IMR-90 (cell line): ENCODE data around the gene LUZP2. TPM values are rescaled to one million over a fixed set of nuclear protein-coding genes. Genes with fewer than 3 reads are reported as not detected.

Experiments
- ATAC-seq: fragments of 200-7000 bp; cut with Tn5 transposase; 2 replicates; pipeline ENCODE4 v1.9.1; 2020; ENCODE audit warnings: low read depth, mild to moderate bottlenecking, moderate library complexity
- BruUV-seq: library from RNA; stranded (reverse); fragments of 400-500 nt; replicated peaks from 2 replicates; lab custom pipeline; 2021; lab: Mats Ljungman, UMichigan
- CTCF ChIA-PET: fragments of 300-600 bp; formaldehyde crosslinking; extraction: SDS; loops from one replicate; lab custom pipeline; 2021; ENCODE audit warnings: antibody characterized with exemption; lab: Yijun Ruan, JAX
- POLR2A ChIA-PET: fragments of 300-600 bp; sonication (Branson Sonifier 250); formaldehyde crosslinking; loops from one replicate; lab custom pipeline; 2022; ENCODE audit warnings: antibody characterized with exemption; ENCODE audit not compliant: unreplicated experiment; lab: Charles Lee
- DNase-seq: peaks from one replicate; pipeline ENCODE4 v3.0.0; 2013
- H2AFZ ChIP-seq: replicated peaks from 2 replicates; pipeline ENCODE3; 2013; ENCODE audit warnings: low read length, mild to moderate bottlenecking; ENCODE audit not compliant: poor library complexity
- H2AK5ac ChIP-seq: 2 replicates; pipeline ENCODE4 v1.6.1; 2013; ENCODE audit warnings: low read depth, low read length, inconsistent platforms
- H2AK9ac ChIP-seq: replicated peaks from 2 replicates; pipeline ENCODE3; 2013; ENCODE audit warnings: mild to moderate bottlenecking, low read depth, low read length, moderate library complexity; ENCODE audit not compliant: poor library complexity
- H2BK120ac ChIP-seq: 2 replicates; pipeline ENCODE4 v1.6.1; 2013; ENCODE audit warnings: low read depth, low read length, inconsistent platforms
- H2BK15ac ChIP-seq: 3 replicates; pipeline ENCODE4 v1.6.1; 2013; ENCODE audit warnings: low read depth, low read length, inconsistent platforms
- H2BK20ac ChIP-seq: 2 replicates; pipeline ENCODE4 v1.6.1; 2013; ENCODE audit warnings: low read depth, mild to moderate bottlenecking, inconsistent platforms, low read length, moderate library complexity
- H2BK5ac ChIP-seq: 2 replicates; pipeline ENCODE4 v1.6.1; 2013; ENCODE audit warnings: mild to moderate bottlenecking, low read depth, low read length, inconsistent platforms; ENCODE audit not compliant: poor library complexity, severe bottlenecking
- H3K14ac ChIP-seq: replicated peaks from 2 replicates; pipeline ENCODE4 v1.6.1; 2013; ENCODE audit warnings: low read depth, low read length, inconsistent platforms
- H3K18ac ChIP-seq: 2 replicates; pipeline ENCODE4 v1.6.1; 2013; ENCODE audit warnings: low read depth, low read length, control low read depth
- H3K23ac ChIP-seq: 2 replicates; pipeline ENCODE4 v1.6.1; 2013; ENCODE audit warnings: low read depth, low read length, inconsistent platforms
- H3K27ac ChIP-seq: 2 replicates; pipeline ENCODE4 v1.5.1; 2013; ENCODE audit warnings: mild to moderate bottlenecking, control low read depth, low read length; ENCODE audit not compliant: insufficient read depth
- H3K27me3 ChIP-seq: 2 replicates; pipeline ENCODE4 v1.6.1; 2013; ENCODE audit warnings: low read length; ENCODE audit not compliant: control insufficient read depth, insufficient read depth
- H3K36me3 ChIP-seq: 2 replicates; pipeline ENCODE4 v1.6.1; 2013; ENCODE audit warnings: low read length, mixed read lengths; ENCODE audit not compliant: control insufficient read depth, insufficient read depth
- H3K4ac ChIP-seq: 2 replicates; pipeline ENCODE4 v1.6.1; 2013; ENCODE audit warnings: low read depth, low read length, inconsistent platforms
- H3K4me1 ChIP-seq: 2 replicates; pipeline ENCODE4 v1.6.1; 2013; ENCODE audit warnings: low read length, mixed read lengths; ENCODE audit not compliant: control insufficient read depth, insufficient read depth
- H3K4me2 ChIP-seq: 2 replicates; pipeline ENCODE4 v1.6.1; 2013; ENCODE audit warnings: low read depth, mild to moderate bottlenecking, control low read depth, low read length, moderate library complexity
- H3K4me3 ChIP-seq: 2 replicates; pipeline ENCODE4 v1.5.1; 2013; ENCODE audit warnings: low read depth, mild to moderate bottlenecking, control low read depth, low read length, moderate library complexity; ENCODE audit not compliant: insufficient read depth
- H3K56ac ChIP-seq: 2 replicates; pipeline ENCODE4 v1.6.1; 2013; ENCODE audit warnings: low read length, inconsistent platforms; ENCODE audit not compliant: insufficient read depth; ENCODE audit errors: extremely low read depth
- H3K79me1 ChIP-seq, 2 experiments: 2 replicates each; pipeline ENCODE4 v1.6.1; 2013; ENCODE audit warnings: low read length in 2 of 2, inconsistent platforms in 1 of 2, low read depth in 1 of 2
- H3K9ac ChIP-seq: 2 replicates; pipeline ENCODE4 v1.6.1; 2013; ENCODE audit warnings: low read depth, low read length, control low read depth
- H3K9me1 ChIP-seq: 2 replicates; pipeline ENCODE4 v1.6.1; 2013; ENCODE audit warnings: low read length, inconsistent platforms; ENCODE audit not compliant: insufficient read depth
- H3K9me3 ChIP-seq: 2 replicates; pipeline ENCODE4 v1.6.1; 2013; ENCODE audit warnings: low read length; ENCODE audit not compliant: control insufficient read depth, insufficient read depth
- H4K20me1 ChIP-seq: 2 replicates; pipeline ENCODE4 v1.6.1; 2013; ENCODE audit warnings: low read length, inconsistent platforms; ENCODE audit not compliant: insufficient read depth
- H4K5ac ChIP-seq: 2 replicates; pipeline ENCODE4 v1.6.1; 2013; ENCODE audit warnings: mild to moderate bottlenecking, low read depth, low read length, control low read depth
- H4K8ac ChIP-seq, 2 experiments: 2 replicates each; pipeline ENCODE4 v1.6.1; 2013; ENCODE audit warnings: low read depth in 2 of 2, low read length in 2 of 2, control low read depth in 1 of 2, inconsistent platforms in 1 of 2
- H4K91ac ChIP-seq: 2 replicates; pipeline ENCODE4 v1.6.1; 2013; ENCODE audit warnings: low read depth, low read length, inconsistent platforms; ENCODE audit not compliant: insufficient read depth
- BHLHE40 ChIP-seq: fragments of 150-350 bp; IDR thresholded peaks from 2 replicates; pipeline ENCODE4 v1.6.1; 2016; ENCODE audit warnings: mild to moderate bottlenecking, low read depth, low read length
- CEBPB ChIP-seq: IDR thresholded peaks from 2 replicates; pipeline ENCODE4 v1.6.1; 2012; ENCODE audit warnings: low read depth, low read length, improper control_type of control experiment
- CHD1 ChIP-seq: IDR thresholded peaks from 2 replicates; pipeline ENCODE4 v1.6.1; 2012; ENCODE audit warnings: low read depth, low read length, improper control_type of control experiment
- CTCF ChIP-seq: conservative IDR thresholded peaks from 2 replicates; pipeline ENCODE4 v1.5.1; 2012; ENCODE audit warnings: mild to moderate bottlenecking, low read depth, low read length, improper control_type of control experiment
- ELK1 ChIP-seq: fragments of 150-350 bp; IDR thresholded peaks from 2 replicates; pipeline ENCODE4 v1.6.1; 2016; ENCODE audit warnings: low read depth, mild to moderate bottlenecking, low read length, moderate library complexity, borderline replicate concordance
- FOS ChIP-seq: fragments of 150-350 bp; IDR thresholded peaks from 2 replicates; pipeline ENCODE4 v1.6.1; 2016; ENCODE audit warnings: low read depth, low read length
- MAFK ChIP-seq: IDR thresholded peaks from 2 replicates; pipeline ENCODE4 v1.6.1; 2012; ENCODE audit warnings: low read depth, low read length, improper control_type of control experiment
- MAZ ChIP-seq: IDR thresholded peaks from 2 replicates; pipeline ENCODE4 v1.6.1; 2012; ENCODE audit warnings: low read depth, mild to moderate bottlenecking, low read length, improper control_type of control experiment, moderate library complexity, borderline replicate concordance
- MXI1 ChIP-seq: IDR thresholded peaks from 2 replicates; pipeline ENCODE4 v1.6.1; 2012; ENCODE audit warnings: low read depth, mild to moderate bottlenecking, low read length, moderate library complexity, borderline replicate concordance
- NFE2L2 ChIP-seq: fragments of 150-350 bp; IDR thresholded peaks from 2 replicates; pipeline ENCODE4 v1.6.1; 2016; ENCODE audit warnings: low read depth, mild to moderate bottlenecking, low read length
- POLR2A ChIP-seq: IDR thresholded peaks from 2 replicates; pipeline ENCODE4 v1.6.1; 2012; ENCODE audit warnings: mild to moderate bottlenecking, low read depth, low read length
- RAD21 ChIP-seq: IDR thresholded peaks from 2 replicates; pipeline ENCODE4 v1.6.1; 2012; ENCODE audit warnings: low read length, improper control_type of control experiment
- RCOR1 ChIP-seq: IDR thresholded peaks from 2 replicates; pipeline ENCODE4 v1.6.1; 2012; ENCODE audit warnings: mild to moderate bottlenecking, low read length, improper control_type of control experiment; ENCODE audit not compliant: insufficient replicate concordance
- RFX5 ChIP-seq: IDR thresholded peaks from 2 replicates; pipeline ENCODE4 v1.8.0; 2012; ENCODE audit warnings: low read depth, mild to moderate bottlenecking, low read length, moderate library complexity
- SMC3 ChIP-seq: fragments of 150-350 bp; IDR thresholded peaks from 2 replicates; pipeline ENCODE4 v1.6.1; 2016; ENCODE audit warnings: low read depth, mild to moderate bottlenecking, antibody characterized with exemption, low read length, moderate library complexity
- USF2 ChIP-seq: fragments of 150-350 bp; IDR thresholded peaks from 2 replicates; pipeline ENCODE4 v1.6.1; 2017; ENCODE audit warnings: mild to moderate bottlenecking, antibody characterized with exemption, low read length, low read depth
- WGBS, 2 experiments: methylation state at CpG; one replicate each; pipeline versions ENCODE4 v1.1.5 to v1.1.7; 2013; ENCODE audit warnings: missing lambda C conversion rate in 2 of 2; ENCODE audit not compliant: insufficient read length in 1 of 2; ENCODE audit errors: extremely low coverage in 2 of 2; 5-methylcytosine and 5-hydroxymethylcytosine counted together
- dilution Hi-C: fragments of 300-500 bp; cut with HindIII; formaldehyde crosslinking; loops from one replicate; pipeline ENCODE4 v1.14.3; 2018; ENCODE audit warnings: low sequenced_read_pairs; ENCODE audit not compliant: unreplicated experiment
- in situ Hi-C: fragments of 300-500 bp; cut with MboI; formaldehyde crosslinking; loops from 3 replicates; pipeline ENCODE4 v1.14.3; 2019; ENCODE audit warnings: low sequenced_read_pairs, inconsistent platforms, mixed read lengths
- intact Hi-C: fragments of 100-400 bp; cut with micrococcal nuclease; formaldehyde crosslinking; loops from 2 replicates; pipeline ENCODE4 v1.10.0; 2022
- polyA plus RNA-seq, 3 experiments: library from polyadenylated mRNA; depleted of rRNA; stranded (reverse); fragments of >200 nt; gene quantifications; 2 replicates each; pipeline ENCODE4 v1.2.3, GENCODE V29; 2012; ENCODE audit warnings: low replicate concordance in 1 of 3
- total RNA-seq: library from RNA; depleted of rRNA; stranded (reverse); fragments of >200 nt; gene quantifications from 2 replicates; pipeline ENCODE4 v1.2.3, GENCODE V29; 2012

LUZP2 gene
- total and polyA plus RNA-seq, 2 of the 4 experiments (the other 2 are of a cell fraction), result 0.89 to 2.0 TPM

- no TSS peak for BruUV-seq
- no peak overlapping the region for H2AK9ac ChIP-seq
- no peak overlapping the region for H3K4ac ChIP-seq
- no peak overlapping the region for H3K4me3 ChIP-seq
- in situ Hi-C loops, result no loop called here
- no peaks in the 10 kb centered on the region for H3K9me3 ChIP-seq
- H2BK15ac ChIP-seq, result no peak overlapping the region
- dilution Hi-C loops, result no loop called here
- no peak for DNase-seq
- no peak overlapping the region for H3K14ac ChIP-seq
- no peak overlapping the region for H3K18ac ChIP-seq
- WGBS, 2 experiments, result no CpG with 5 or more reads among the region's 2 CpGs
- H4K5ac ChIP-seq, result no peak overlapping the region
- CTCF ChIA-PET, result interaction anchor here (1.6 kb wide), 1 partner anchor 13 kb away, joined by 3 read pairs; no protein-coding TSS in a partner anchor
- H3K4me1 ChIP-seq, result no peaks in the 10 kb centered on the region
- H4K20me1 ChIP-seq, result no peaks in the 10 kb centered on the region
- H3K9me1 ChIP-seq, result no peaks in the 10 kb centered on the region
- H3K27me3 ChIP-seq, result no peaks in the 10 kb centered on the region
- H3K9ac ChIP-seq, result no peak overlapping the region
- H2BK20ac ChIP-seq, result no peak overlapping the region
- intact Hi-C loops, result loop anchor here (5.0 kb wide), 1 partner anchor 107 kb away; no protein-coding TSS in a partner anchor
- no peak overlapping the region for H4K8ac ChIP-seq
- no peak overlapping the region for H3K56ac ChIP-seq
- POLR2A ChIA-PET, result no interaction called here
- H3K23ac ChIP-seq, result no peak overlapping the region
- H3K36me3 ChIP-seq, result no peaks in the 10 kb centered on the region
- no peak overlapping the region for H2AK5ac ChIP-seq
- H4K91ac ChIP-seq, result no peak overlapping the region
- H3K79me1 ChIP-seq, result no peaks in the 10 kb centered on the region
- TF ChIP-seq RAD21 (no peak), CEBPB (no peak), CHD1 (no peak), RFX5 (no peak), FOS (no peak), POLR2A (no peak), MXI1 (no peak), CTCF (no peak), RCOR1 (no peak), MAZ (no peak), ELK1 (no peak), MAFK (no peak), SMC3 (no peak), BHLHE40 (no peak), USF2 (no peak), NFE2L2 (no peak)
- no peak overlapping the region for H3K27ac ChIP-seq
- no peak for ATAC-seq
- H3K4me2 ChIP-seq, result no peak overlapping the region
- no peak overlapping the region for H2BK120ac ChIP-seq
- H2AFZ ChIP-seq, result no peak overlapping the region
- H2BK5ac ChIP-seq, result no peak overlapping the region
These were observed 332.2 kb downstream of the LUZP2 start for GRCh38 chr11:24828938-24829605.
